Measurements from ENCODE around the gene TSPO. TPM values are rescaled to one million over a fixed set of nuclear protein-coding genes. Genes with fewer than 3 reads are reported as not detected.

Gene TSPO
- total and polyA plus RNA-seq, 2 experiments from 2014 or later: 61.8 to 138 TPM

DNA sequence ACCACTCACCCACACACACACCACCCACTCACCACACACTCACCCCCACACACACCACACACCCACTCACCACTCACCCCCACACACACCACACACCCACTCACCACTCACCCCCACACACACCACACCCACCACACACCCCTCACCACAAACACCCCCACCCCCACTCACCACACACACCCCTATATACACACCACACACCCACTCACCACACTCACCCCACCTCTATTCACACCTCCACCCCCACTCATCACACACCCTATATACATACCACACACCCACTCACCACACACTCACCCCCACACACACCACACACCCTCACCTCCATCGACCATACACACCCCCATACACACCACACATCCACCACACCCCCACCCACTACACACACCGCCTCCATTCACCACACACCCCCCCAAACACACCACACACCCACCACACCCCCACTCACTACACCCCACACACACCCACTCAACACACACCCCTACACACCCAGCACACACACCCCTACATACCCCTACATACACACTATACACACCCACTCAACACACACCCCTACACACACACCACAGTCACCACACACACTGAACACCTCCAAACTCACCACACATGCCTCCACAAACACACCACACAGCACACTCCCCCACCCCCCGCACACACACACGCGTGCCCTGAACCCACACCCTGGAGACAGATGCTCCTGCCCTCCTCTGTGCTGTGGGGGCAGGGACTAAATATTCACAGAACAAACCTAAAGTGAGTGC lies 54.6 kb downstream of the TSPO start:
- no peak for TF ChIP-seq CTCF (IDR thresholded peaks at IDR 0.05; ENCODE audit: poor library complexity)
- TF ChIP-seq EZH2 (IDR thresholded peaks at IDR 0.05; ENCODE audit: borderline replicate concordance): no peak
- no peak for TF ChIP-seq EZH2phosphoT487 (IDR thresholded peaks at IDR 0.05; ENCODE audit: low read depth, severe bottlenecking, unreplicated experiment)
- 91% methylated on average over 3 of the region's 5 CpGs for WGBS (ENCODE audit: low lambda C conversion rate, missing lambda C conversion rate)

DNA sequence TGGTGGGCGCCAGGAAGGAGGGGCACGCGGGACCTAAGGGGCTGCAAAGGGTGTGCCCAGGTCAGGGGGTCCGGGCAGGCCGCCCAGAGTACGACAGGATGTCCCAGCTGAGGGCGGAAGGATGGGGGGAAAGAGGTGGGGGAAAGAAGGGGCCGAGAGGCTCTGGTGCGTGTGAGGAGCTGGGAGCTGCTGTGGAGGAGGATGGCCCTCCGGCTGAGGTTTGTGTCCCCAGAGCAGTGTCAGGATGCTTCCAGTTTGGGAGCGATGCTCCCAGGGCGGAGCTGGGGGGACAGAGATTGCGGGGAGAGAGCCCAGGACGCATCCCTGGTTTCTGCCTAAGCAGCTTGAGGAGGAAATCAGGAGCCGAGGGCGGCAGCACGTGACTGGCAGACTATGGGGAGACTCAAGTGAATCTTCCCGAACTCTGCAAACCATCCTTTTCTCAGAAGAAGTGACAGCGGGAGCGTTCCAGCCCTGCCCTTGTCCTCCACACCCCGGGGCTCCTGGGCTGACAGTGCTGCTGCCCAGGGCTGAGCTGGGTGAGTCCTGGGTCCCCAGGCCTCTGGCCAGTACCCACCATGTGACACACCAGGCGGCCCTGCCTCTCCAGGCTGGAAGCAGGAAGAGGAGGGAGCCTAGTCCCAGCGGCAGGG lies 55.3 kb downstream of the TSPO start:
- no peak overlapping the region for H3K27ac ChIP-seq
- no peak overlapping the region for H2AFZ ChIP-seq
- H3K9me2 ChIP-seq (replicated peaks; ENCODE audit: insufficient read depth): no peaks in the 10 kb centered on the region
- no peaks in the 10 kb centered on the region for H3K9me3 ChIP-seq (ENCODE audit: low read depth)
- DNase-seq (ENCODE audit: low spot score): no peak
- WGBS (ENCODE audit: low lambda C conversion rate, missing lambda C conversion rate): 78% methylated on average over 19 of the region's 23 CpGs
- no peaks in the 10 kb centered on the region for H3K36me3 ChIP-seq (replicated peaks; ENCODE audit: insufficient read depth, low read depth)
- H4K20me1 ChIP-seq (ENCODE audit: insufficient read depth, poor library complexity, severe bottlenecking): no peaks in the 10 kb centered on the region
- H3K27me3 ChIP-seq: no peaks in the 10 kb centered on the region
- no peak for TF ChIP-seq EZH2 (IDR thresholded peaks at IDR 0.05; ENCODE audit: borderline replicate concordance)
- TF ChIP-seq EZH2phosphoT487 (IDR thresholded peaks at IDR 0.05; ENCODE audit: low read depth, severe bottlenecking, unreplicated experiment): no peak
- no peak for TF ChIP-seq CTCF (IDR thresholded peaks at IDR 0.05; ENCODE audit: poor library complexity)
- H3K4me1 ChIP-seq (ENCODE audit: insufficient read depth): no peaks in the 10 kb centered on the region
- H3K4me2 ChIP-seq: no peak overlapping the region
- H3K79me2 ChIP-seq: no peaks in the 10 kb centered on the region
- H3K4me3 ChIP-seq: no peak overlapping the region

More for the DNA sequence above, 54.6 kb downstream of the TSPO start:
- Histone ChIP-seq H3K27me3 (no peaks in the 10 kb centered on the region), H3K9me3 (ENCODE audit: low read depth) (no peaks in the 10 kb centered on the region), H3K4me1 (ENCODE audit: insufficient read depth) (no peaks in the 10 kb centered on the region), H3K4me2 (no peak overlapping the region), H3K79me2 (no peaks in the 10 kb centered on the region), H2AFZ (no peak overlapping the region), H3K36me3 (replicated peaks; ENCODE audit: insufficient read depth, low read depth) (no peaks in the 10 kb centered on the region), H4K20me1 (ENCODE audit: insufficient read depth, poor library complexity, severe bottlenecking) (no peaks in the 10 kb centered on the region), H3K9me2 (replicated peaks; ENCODE audit: insufficient read depth) (no peaks in the 10 kb centered on the region), H3K27ac (no peak overlapping the region), H3K4me3 (no peak overlapping the region)
- no peak for DNase-seq (ENCODE audit: low spot score)

- WGBS (ENCODE audit: low lambda C conversion rate, missing lambda C conversion rate): 91% methylated on average over 13 of the region's 13 CpGs
- Histone ChIP-seq H2AFZ (no peak overlapping the region), H3K9me2 (replicated peaks; ENCODE audit: insufficient read depth) (no peaks in the 10 kb centered on the region), H3K4me1 (ENCODE audit: insufficient read depth) (no peaks in the 10 kb centered on the region), H3K9me3 (ENCODE audit: low read depth) (no peaks in the 10 kb centered on the region), H3K36me3 (replicated peaks; ENCODE audit: insufficient read depth, low read depth) (no peaks in the 10 kb centered on the region), H3K27ac (no peak overlapping the region), H3K79me2 (no peaks in the 10 kb centered on the region), H4K20me1 (ENCODE audit: insufficient read depth, poor library complexity, severe bottlenecking) (no peaks in the 10 kb centered on the region), H3K4me3 (no peak overlapping the region), H3K27me3 (no peaks in the 10 kb centered on the region), H3K4me2 (no peak overlapping the region)
- TF ChIP-seq CTCF (IDR thresholded peaks at IDR 0.05; ENCODE audit: poor library complexity) (no peak), EZH2phosphoT487 (IDR thresholded peaks at IDR 0.05; ENCODE audit: low read depth, severe bottlenecking, unreplicated experiment) (no peak), EZH2 (IDR thresholded peaks at IDR 0.05; ENCODE audit: borderline replicate concordance) (no peak)
- DNase-seq (ENCODE audit: low spot score): no peak
Measured at GRCh38 chr22:43207386-43207785, 56.0 kb downstream of the TSPO start.
